Measurements from ENCODE around the gene APOLD1.
"Not testable (repeated sequence)": the region's sequence is repeated elsewhere in the genome, so short reads cannot be mapped to it uniquely, and the experiment has no call there.

The APOLD1 gene

DNA sequence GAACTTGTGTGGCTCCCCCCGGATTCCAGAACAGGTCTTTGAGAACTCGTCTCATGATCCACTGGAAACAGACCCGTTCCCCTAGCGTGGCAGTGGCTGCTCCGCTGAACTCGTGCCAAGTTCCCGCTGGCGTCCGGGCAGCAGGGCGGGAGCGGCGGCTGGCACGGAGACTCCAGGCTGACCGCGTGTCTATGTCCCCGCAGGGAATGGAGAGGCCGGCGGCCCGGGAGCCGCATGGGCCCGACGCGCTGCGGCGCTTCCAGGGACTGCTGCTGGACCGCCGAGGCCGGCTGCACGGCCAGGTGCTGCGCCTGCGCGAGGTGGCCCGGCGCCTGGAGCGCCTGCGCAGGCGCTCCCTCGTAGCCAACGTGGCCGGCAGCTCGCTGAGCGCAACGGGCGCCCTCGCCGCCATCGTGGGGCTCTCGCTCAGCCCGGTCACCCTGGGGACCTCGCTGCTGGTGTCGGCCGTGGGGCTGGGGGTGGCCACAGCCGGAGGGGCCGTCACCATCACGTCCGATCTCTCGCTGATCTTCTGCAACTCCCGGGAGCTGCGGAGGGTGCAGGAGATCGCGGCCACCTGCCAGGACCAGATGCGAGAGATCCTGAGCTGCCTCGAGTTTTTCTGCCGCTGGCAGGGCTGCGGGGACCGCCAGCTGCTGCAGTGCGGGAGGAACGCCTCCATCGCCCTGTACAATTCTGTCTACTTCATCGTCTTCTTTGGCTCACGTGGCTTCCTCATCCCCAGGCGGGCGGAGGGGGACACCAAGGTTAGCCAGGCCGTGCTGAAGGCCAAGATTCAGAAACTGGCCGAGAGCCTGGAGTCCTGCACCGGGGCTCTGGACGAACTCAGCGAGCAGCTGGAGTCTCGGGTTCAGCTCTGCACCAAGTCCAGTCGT is 1.5 kb downstream of the APOLD1 start:
- peak; percentile 69 for DNase-seq

DNA sequence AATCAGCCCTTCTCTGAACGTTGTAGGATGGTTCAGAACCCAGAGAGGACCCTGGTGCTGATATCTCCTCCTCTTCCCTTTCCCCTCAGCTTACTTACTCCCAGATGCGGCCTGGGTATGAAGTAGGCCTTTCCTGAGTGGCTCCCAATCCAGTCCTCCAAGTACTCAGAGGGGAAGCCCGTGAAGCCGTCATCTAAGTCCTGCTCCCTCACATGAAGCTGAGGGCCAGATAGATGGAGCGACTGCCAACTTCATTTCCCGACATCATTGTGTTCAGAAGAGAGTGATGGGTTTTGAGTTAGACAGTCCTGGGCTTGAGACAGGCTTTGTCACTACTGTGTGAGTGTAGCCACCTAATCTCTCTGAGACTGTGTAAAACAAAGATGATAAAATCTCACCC is 2.7 kb downstream of the APOLD1 start:
- DNase-seq: no peak

DNA sequence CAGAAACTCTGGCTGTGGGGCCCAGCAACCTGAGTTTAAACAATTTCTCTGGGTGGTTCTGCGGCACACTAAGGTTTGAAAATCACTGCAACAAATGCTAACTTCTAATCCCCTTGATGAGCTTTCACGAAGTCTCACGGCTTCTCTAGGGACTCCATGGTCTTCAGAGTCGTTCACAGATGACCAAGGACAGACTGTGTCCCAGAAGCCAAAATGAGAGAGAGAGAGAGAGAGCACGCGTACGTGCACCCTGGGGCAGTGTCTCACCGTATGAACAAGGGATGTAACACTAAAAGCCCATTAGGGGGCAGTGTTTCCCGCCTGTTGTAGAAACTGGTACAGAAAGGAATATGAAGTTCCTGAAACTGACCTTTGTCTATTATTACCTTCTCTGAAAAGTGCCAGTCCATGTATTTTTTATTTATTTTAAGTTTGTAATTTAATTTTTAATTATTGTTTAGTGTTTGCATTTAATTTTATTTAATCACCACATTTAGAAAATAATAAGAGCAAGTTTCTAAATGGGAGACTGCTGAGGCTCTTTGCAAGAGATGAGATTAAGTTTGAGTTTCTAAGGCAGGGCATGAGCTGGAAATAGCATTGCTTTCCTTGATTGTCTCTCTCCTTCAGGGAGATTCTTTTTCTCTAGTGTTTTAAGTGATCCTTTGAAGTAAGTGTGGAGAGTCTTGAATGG is 3.4 kb downstream of the APOLD1 start:
- DNase-seq: peak; percentile 81

DNA sequence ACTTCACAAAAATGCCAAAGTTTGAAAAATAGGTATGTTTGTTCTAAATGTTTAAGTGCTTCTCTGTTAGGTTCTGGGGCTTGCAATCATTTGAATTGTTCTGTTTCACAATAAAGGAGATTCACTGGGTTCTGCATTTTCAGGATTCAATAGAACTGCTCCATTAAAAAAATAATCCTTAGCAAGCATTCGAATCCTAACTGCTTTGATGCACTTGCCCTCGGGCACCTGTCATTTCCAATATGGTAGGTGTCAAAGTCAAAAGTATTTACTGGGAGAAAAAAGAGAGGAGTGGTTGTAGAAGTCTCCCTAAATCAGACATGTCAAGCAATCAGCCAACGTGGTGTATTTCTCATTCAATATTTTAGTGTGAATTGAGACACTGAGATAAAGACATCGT is 5.5 kb downstream of the APOLD1 start:
- no peak for DNase-seq

DNA sequence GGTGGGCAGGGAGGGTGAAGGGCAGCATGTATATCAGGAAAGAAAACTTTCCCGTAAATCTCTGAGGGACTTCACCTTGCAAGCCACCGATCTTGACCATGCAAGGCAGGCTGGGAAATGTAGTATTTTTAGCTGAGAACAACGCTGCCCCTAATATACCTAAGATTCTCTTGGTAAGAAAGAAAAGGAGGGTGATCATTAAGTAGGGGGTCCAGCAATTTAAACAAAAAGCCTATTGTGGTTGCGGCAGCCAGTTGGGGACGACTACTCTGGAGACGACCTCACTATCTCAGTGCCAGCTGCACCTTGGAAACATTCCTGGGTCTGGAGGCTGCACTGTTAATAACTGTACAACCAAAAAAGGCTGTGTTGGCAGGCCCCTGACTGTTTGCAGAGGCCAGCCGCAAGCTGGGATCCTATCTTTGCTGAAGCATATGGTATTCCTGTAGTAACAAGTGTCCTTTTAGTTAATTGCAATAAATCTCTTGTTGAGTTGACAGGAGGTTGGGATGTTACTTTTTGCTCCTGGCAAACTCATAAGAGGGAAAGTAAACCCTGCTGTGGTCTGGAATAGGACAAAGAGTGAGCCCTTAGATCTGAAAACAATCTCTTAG is 6.4 kb downstream of the APOLD1 start:
- DNase-seq: no peak

DNA sequence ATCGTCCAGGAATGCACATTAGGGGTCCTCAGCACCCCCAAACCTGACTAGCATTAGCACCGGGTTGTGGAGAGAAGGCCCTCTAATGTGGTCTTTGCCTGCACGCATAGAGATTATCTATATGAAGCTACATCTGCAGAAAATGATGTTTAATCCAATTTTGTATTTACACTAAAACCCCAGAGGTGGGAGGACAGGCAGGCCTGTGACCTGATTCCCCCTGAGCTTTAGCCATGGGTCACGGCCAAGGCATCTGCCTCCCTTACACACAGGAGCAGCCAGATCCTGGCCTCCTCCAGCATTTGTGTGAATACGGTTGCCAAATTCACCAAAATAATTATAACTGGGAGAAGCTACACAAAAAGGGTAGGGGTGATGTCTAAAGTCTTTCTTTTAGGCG is 7.0 kb downstream of the APOLD1 start:
- no peak for DNase-seq

DNA sequence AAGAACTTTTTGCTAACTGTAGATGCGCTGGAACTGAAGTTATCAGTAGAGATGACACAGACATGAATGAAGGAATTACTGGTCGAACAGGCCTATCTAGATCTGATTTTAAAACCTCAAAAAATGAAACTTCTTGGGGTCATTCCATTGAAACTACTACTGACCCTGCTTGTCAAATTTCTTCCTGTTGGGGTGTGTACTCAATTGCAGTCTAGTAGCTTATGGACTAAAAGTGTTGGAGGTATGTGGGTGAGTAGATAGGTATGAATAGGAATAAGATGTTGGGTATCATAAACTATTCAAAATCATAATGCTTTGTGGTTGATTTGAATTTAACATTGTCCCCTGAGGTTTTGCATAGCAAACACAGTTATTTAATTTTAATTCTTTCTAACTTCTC is 9.2 kb downstream of the APOLD1 start:
- no peak for DNase-seq

DNA sequence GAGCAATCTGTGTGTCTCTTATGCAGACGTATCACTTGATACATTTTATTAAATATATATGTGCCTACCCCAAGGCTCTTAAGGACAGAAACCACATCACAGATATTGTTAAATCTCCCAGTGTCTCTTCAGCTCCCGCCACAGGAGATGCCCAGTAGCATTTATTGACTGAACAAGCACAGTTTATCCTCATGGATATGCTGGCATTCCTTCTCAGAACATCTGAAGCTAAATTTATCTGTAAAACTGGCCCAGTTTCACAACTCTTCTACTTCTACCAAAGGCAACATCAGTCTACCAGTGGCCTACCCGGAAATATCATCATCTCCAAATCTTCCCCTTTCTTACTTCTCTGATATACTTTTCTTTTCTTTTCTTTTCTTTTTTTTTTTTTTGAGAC is 10.7 kb downstream of the APOLD1 start:
- no peak for DNase-seq

DNA sequence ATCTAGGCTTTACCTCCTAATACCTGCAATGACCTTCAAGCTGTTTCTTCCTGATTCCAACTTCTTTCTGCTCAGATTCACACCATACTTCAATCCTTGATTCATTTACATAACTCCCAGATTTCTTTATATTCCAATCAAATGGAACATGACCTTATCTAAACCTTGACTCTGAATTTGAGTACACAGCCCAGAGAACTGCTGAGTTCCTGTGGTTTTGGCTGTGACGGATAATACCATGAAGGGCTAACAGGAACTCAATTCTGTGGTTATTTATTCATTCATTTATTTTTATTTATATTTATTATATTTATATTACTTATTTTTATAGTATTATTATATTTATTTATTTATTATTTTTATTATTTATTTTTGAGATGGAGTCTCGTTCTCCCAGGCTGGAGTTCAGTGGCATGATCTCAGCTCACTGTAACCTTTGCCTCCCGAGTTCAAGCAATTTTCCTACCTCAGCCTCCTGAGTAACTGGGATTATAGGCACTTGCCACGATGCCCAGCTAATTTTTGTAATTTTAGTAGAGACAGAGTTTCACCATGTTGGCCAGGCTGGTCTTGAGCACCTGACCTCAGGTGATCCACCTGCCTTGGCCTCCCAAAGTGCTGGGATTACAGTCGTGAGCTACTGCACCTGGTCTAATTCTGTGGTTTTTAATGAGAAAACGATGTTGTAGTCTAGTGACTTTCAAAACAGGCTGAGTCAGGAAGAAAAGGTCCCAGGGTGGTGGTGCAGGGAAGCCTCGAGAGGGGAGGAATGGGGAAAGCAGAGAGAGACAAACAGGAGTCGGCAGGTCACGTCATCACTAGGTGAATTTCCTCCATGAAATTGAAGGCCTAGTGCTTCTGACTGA is 11.7 kb downstream of the APOLD1 start:
- DNase-seq: no peak

DNA sequence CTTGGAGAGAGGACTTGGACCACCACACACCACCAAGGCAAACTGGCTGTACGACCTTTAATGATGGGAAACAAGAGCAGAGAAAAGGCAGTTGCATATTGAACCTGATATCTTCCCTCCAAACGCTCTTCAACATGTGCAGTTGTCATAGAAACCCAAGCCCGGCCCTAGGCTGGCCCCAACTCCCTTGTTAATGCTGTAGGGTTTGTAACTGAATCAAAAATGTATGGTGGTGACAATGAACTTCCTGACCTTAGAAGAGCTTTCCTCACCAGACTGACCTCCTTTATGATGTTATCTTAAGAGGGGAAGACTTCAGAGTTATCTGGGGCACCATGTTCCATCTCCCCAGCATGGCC is 12.3 kb downstream of the APOLD1 start:
- DNase-seq: no peak

DNA sequence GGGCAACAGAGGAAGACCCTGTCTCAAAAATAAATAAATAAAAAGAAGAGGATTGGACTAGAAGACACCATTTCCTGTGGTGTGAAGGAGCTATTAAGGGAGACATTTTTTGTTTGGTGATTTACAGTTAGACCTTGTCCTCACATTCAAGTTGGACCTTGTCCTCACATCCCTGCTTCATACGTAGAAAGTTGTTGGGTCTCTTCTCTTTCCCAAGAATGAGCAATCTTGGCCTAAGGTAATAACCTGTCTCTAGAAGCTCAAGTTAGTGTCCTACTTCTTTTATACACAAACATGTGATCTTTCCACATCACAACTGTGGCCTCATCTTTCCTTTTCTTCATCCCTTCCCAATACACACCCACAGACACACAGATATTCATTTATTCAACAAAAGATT is 13.0 kb downstream of the APOLD1 start:
- no peak for DNase-seq

DNA sequence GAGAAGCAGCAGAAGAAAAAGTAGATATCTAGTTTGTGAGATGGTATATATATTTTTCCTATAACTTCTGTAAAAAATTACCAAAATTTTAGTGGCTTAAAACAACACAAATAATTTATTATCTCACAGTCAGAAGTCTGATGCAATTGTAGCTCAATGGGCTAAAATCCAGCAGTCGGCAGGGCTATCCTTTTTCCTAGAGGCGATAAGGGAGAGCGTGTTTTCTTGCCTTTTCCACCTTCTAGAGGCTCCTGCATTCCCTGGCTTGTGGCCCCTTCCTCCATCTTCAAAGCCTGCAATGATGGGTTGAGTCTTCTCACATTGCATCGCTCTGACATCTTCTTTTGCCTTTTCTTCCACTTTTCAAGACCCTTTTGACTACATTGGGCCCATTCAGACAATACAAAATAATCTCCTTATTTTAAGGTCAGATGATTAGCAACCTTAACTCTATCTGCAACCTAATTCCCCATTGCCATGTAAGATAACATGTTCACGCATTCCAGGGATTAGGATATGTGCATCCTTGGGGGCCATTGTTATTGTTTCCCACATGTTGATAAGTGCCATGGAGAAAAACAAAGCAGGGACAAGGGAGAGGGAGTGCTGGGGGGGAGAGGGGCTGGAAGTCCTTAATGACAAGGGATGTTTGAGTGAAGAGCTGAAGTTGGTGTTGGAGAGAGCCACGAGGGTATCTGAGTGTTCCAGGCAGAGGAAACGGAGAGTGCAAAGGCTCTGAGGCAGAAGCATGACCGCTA is 13.9 kb downstream of the APOLD1 start:
- DNase-seq: no peak

DNA sequence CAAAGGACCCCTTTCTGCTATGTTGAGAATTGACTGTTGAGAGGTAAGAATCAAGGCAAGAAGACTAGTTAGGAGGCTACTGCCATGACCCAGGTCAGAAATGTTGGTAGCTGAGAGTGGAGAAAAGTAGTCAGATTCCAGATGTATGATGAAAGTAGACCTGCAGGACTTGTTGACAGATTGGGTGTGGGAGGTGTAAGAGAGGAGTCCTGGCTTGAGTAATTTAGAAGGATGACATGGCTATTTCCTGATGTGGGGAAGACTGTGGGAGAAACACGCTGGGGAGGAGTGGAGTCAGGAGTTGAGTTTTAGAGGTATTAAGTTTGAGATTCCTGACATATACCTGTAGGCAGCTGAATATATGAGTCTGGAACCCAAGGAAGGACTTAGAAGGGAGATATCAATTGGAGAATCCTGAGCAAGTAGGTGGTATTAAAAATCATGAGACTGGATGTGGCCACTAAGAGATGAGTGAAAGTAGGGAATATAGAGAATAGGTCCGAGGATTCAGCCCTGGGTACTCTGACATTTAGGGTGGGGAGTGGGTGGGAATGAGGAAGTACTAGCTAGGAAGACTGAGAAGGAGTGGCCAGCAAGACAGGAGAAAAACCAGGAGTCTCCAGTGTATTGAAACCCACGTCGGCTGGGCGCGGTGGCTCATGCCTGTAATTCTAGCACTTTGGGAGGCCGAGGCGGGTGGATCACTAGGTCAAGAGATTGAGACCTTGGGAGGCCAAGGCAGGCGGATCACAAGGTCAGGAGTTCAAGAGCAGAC is 15.1 kb downstream of the APOLD1 start:
- no peak for DNase-seq

DNA sequence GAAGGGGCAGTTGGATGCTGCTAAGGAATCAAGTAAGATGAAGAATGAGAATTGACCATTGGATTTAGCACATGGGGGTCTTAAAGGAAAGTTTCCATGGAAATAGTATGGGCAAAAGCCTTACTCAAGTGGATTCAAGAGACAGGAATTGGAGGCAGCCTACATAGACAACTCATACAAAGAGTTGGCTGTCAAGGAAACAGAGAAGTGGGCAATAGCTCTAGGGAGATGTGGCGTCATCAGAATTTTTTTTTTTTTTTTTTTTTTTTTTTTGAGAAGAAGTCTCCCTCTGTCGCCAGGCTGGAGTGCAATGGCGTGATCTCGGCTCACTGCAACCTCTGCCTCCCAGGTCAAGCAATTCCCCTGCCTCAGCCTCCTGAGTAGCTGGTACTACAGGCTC is 16.2 kb downstream of the APOLD1 start:
- not testable (repeated sequence) for DNase-seq

DNA sequence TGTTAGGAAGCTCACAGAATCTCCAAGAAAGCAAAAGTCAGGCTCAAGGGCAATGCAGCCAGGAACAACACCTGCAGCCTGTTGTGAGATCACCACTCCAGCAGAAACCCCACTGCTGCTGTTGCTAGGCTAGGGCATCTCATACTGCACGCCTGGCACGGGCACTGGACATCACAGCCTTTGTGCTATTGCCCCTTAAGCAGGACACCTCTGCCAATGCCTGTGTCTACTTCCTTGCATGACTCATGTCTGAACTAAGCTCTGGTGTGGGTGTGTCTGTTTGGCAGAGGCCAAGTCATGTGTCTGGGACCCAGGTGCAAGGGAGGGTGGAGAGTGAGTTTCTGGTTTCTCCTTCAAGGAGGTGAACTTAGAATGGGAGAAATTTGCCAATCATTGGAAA is 17.7 kb downstream of the APOLD1 start:
- DNase-seq: peak; percentile 70

DNA sequence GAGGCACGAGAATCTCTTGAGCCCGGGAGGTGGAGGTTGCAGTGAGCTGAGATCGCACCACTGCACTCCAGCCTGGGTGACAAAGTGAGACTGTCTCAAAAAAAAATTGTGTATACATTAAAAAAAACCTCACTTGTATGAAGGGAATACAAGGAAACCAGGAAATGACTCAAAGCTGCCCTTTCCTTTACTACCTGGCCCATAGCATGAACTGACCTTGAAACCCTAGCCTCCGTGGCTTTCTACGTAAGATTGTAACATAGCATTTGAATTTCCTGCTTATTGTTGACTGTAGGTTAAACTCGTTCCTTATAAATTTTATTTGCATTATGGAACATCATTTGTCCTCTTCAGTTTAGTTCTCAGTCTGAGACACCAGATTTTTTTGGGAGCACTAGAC is 18.6 kb downstream of the APOLD1 start:
- no peak for DNase-seq

DNA sequence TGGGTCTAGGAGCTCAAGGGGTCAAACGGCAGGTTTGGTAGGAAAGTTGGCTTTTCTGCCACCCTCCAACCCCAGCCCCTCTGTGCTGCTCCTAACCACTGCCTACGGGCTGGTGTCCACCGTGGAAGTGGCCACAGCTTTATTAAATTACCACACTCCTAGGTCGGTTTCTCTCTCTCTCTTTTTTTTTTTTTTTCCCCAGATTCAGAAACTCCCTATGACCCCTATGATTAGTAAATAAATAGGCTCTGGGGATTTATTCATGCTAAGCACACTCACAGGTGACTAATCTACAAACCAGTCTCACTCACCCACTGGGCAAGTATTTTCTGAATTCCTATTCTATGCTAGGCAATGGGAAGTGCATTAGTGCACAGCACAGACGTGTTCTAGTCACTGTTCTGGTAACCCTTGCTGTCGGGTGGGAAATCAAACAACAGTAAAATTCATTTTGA is 19.0 kb downstream of the APOLD1 start:
- no peak for DNase-seq

DNA sequence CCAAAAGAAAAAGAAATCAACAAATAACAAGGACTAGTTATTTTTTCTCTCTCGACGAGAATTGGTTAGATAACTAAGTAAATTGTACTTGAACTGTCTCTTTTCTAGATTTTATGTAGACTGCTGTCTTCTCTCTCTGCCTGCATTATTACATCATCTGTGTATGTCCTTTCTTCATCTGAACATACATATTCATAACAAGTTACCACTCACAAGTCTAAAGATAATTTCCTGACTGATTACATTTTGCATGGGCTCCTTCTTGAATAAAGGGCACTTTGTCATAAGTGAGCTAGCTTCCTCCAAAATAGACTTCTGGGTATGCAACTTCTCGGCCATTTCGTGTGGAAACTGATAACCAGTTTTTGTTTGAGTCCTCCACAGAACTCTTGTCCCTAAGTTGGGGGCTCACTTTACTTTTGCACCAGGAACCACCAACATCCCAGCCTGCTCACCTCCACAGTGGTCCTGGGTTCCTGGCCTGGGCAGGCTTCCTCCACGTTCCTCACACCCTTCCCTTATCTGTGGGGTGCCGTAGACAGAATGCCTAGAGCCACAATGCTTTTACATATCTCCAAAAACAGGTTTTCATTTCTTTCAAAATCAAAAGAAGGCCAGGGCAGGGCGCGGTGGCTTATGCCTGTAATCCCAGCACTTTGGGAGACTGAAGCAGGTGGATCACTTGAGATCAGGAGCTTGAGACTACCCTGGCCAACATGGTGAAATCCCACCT is 21.5 kb downstream of the APOLD1 start:
- no peak for DNase-seq

DNA sequence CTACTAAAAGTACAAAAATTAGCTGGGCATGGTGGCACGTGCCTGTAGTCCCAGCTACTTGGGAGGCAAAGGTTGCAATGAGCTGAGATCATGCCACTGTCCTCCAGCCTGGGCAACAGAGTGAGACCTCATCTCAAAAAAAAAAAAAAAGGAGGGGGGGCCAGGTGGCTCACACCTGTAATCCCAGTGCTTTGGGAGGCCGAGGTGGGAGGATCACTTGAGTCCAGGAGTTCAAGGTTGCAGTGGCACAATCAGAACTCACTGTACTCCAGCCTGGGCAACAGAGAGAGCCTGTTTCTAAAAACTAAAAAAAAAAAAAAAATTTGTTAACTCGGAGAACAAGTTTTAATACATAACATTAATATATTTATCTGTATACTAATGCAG is 22.1 kb downstream of the APOLD1 start:
- DNase-seq: not testable (repeated sequence)

DNA sequence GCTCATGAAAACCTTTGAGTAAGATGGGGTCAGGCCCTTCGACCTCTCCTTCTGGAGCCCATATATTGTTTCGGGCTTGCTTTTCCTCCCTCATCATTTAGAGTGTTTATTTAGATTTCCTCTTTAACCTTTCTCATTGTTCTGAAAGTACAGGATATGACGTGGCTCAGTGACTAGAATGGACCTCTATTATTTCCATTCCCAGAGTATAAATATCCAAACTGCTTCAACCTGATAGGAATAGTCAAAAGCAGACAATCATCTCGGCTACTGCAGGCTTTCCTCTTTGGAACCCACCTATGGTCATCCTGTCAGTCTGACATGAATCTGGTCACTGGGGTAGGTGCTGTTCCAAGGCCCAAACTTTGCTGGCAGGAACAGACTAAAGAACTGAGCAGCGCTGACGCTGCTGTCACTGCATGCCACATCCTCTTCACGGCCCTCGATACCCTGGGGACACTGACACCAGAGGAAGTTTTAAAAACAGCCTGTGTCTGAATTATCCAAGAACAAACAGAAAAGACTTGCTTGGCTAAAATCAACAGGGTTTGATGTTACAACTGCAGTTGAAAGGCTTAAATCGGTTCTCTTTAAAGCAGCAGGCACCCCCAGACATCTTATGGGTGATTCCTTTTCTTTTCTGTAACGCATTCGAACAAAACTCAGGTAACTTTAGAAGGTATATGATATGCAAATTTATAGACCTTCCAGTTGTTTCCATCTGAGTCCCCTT is 22.7 kb downstream of the APOLD1 start:
- peak; percentile 60 for DNase-seq

All from CD4-positive, alpha-beta T cell treated with Interleukin-4 for 4 hours (primary cell).